ENCODE results near the gene GALNT15.

Gene GALNT15

DNA sequence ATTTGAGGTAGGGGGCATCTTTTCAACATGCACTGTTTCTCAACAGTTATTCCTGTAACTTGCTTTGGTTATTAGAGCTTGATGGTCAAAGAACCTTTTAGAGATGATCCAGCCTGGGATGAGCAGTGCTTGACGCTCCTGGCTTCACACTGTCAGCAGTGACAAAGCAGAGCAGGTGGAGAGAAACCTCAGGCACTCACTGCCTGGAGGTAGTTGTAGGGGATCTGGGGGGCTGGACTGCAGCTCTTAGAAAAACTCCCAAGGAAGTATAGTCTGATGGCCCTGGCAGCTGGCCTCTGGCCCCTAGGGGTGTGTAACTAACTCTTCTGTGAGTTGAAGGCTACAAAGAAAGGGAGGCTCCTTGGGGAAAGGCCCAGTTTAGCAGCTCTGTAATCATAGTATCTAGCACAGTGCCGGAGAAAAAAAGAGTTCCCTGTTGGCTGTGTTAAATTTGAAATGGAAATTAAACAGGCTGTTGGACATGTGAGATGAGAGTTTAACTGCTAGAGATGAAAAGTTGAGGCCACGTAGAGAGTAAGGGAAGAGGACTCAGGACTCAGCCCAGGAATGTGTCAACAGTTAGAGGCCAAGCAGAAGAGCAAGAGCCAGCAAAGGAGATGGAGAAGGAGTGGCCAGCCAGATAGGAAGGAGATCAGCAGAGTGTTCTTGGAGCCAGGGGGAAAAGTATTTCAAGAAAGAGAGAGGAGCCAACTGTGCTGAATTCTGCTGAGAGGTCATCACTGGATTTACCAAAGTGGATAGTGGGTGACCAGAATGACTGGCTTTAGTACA, 104.7 kb downstream of the GALNT15 start:
- in situ Hi-C loops (cut with MboI; ENCODE audit: low sequenced_read_pairs): loop anchor here (10.0 to 25.0 kb wide), 2 partner anchors 276 to 958 kb away; no protein-coding TSS in a partner anchor

DNA sequence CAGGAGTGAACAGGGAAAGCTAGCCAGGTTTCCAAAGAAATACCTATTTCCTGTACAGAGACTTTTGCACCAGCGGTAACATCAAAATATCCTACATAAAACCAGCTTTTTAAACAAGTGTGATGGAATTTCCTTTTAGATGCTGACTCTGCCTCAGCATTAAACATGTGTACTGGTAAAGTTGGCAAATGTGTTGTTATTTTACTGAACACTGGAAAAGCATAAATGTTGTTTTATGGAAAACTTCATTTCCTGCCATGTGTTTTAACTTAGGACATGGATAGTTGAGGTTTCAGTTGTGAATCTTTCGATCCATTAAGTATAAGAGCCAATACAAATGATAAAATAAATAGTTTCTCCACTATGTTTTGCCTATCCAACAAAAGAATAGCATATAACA, 106.2 kb downstream of the GALNT15 start:
- in situ Hi-C loops (cut with MboI; ENCODE audit: low sequenced_read_pairs): loop anchor here (25.0 kb wide), 1 partner anchor 957 kb away; no protein-coding TSS in a partner anchor

All from HL-60/S4 (cell line).